ENCODE data around the gene TPST1.
"Not testable (repeated sequence)": the region's sequence is repeated elsewhere in the genome, so short reads cannot be mapped to it uniquely, and the experiment has no call there.

Gene TPST1

GRCh38 chr7:66379542-66380160, 174.5 kb downstream of the TPST1 start:
- DNase-seq (ENCODE audit: low spot score), result no peak

- DNase-seq (ENCODE audit: low spot score), result no peak
Observed at GRCh38 chr7:66380272-66380888, 175.2 kb downstream of the TPST1 start.

- DNase-seq (ENCODE audit: low spot score), result not testable (repeated sequence)
Observed at GRCh38 chr7:66382182-66382923, 177.2 kb downstream of the TPST1 start.

GRCh38 chr7:66385191-66385905, 180.2 kb downstream of the TPST1 start:
- DNase-seq (ENCODE audit: low spot score), result not testable (repeated sequence)

GRCh38 chr7:66395128-66395571, 190.0 kb downstream of the TPST1 start:
- DNase-seq (ENCODE audit: low spot score), result not testable (repeated sequence)

GRCh38 chr7:66396052-66396451, 190.9 kb downstream of the TPST1 start:
- not testable (repeated sequence) for DNase-seq (ENCODE audit: low spot score)

GRCh38 chr7:66398841-66399240, 193.7 kb downstream of the TPST1 start:
- not testable (repeated sequence) for DNase-seq (ENCODE audit: low spot score)

- DNase-seq (ENCODE audit: low spot score), result no peak
Observed at GRCh38 chr7:66399566-66399965, 194.4 kb downstream of the TPST1 start.

- no peak for DNase-seq (ENCODE audit: low spot score)
Observed at GRCh38 chr7:66400400-66400799, 195.3 kb downstream of the TPST1 start.

- DNase-seq (ENCODE audit: low spot score), result not testable (repeated sequence)
Observed at GRCh38 chr7:66401126-66401525, 196.0 kb downstream of the TPST1 start.

GRCh38 chr7:66401932-66402331, 196.8 kb downstream of the TPST1 start:
- DNase-seq (ENCODE audit: low spot score), result not testable (repeated sequence)

GRCh38 chr7:66403564-66403963, 198.4 kb downstream of the TPST1 start:
- DNase-seq (ENCODE audit: low spot score), result no peak

GRCh38 chr7:66409493-66409892, 204.4 kb downstream of the TPST1 start:
- no peak for DNase-seq (ENCODE audit: low spot score)

Measured in germinal center (tissue), 1 donor.